ENCODE results near the gene WBP11. TPM values are rescaled to one million over a fixed set of nuclear protein-coding genes. Genes with fewer than 3 reads are reported as not detected.

WBP11 gene
- total RNA-seq, 1 experiment from 2014 or later: 108 TPM

DNA sequence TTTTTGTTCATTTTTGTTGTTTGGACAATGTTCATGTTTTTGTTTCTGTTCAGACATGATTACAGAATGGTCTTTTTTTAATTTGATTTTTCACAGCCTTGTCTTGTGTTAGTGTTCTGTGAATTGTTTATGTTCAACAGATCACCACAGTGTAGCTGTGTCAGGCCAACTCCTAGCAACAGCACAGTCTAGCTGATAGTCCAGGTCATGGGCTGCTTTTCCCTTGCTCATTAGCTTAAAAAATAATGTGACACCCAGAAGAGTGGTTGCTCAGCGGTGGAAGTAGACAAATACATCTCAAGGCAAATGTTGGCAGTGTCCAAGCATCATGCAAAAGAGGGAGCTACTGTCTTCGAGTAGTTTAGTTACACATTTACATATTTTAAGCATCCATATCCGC is 22.4 kb downstream of the WBP11 start:
- no peak overlapping the region for H2BK15ac ChIP-seq (ENCODE audit: low read depth, low read length)
- H3K27me3 Mint-ChIP-seq (ENCODE audit: low read depth): no peaks in the 10 kb centered on the region
- H3K27me3 ChIP-seq (ENCODE audit: insufficient read depth, low read length): no peaks in the 10 kb centered on the region
- H4K20me1 ChIP-seq (ENCODE audit: control insufficient read depth, insufficient read depth, insufficient read length): no peaks in the 10 kb centered on the region
- no peaks in the 10 kb centered on the region for H3K9me3 Mint-ChIP-seq
- H4K8ac ChIP-seq (replicated peaks; ENCODE audit: insufficient read length, low read depth, low read length): no peak overlapping the region
- H4K5ac ChIP-seq (ENCODE audit: insufficient read length, low read depth, low read length): no peak overlapping the region
- H3K79me2 ChIP-seq (ENCODE audit: insufficient read depth, low read length): no peaks in the 10 kb centered on the region
- no peak overlapping the region for H3K4ac ChIP-seq (ENCODE audit: low read depth, low read length)
- peaks cover 0 to 13% (median 0%) of the 10 kb centered on the region in 3 experiments; a peak in 2 of 7 replicates for H3K36me3 Mint-ChIP-seq (ENCODE audit: insufficient read depth in 1 of 3, low read depth in 3 of 3)
- H3K4me1 ChIP-seq (ENCODE audit: insufficient read depth, low read length): peaks cover 2% of the 10 kb centered on the region; the same call in 1 of the 2 replicates
- TF ChIP-seq, protein P1, sequence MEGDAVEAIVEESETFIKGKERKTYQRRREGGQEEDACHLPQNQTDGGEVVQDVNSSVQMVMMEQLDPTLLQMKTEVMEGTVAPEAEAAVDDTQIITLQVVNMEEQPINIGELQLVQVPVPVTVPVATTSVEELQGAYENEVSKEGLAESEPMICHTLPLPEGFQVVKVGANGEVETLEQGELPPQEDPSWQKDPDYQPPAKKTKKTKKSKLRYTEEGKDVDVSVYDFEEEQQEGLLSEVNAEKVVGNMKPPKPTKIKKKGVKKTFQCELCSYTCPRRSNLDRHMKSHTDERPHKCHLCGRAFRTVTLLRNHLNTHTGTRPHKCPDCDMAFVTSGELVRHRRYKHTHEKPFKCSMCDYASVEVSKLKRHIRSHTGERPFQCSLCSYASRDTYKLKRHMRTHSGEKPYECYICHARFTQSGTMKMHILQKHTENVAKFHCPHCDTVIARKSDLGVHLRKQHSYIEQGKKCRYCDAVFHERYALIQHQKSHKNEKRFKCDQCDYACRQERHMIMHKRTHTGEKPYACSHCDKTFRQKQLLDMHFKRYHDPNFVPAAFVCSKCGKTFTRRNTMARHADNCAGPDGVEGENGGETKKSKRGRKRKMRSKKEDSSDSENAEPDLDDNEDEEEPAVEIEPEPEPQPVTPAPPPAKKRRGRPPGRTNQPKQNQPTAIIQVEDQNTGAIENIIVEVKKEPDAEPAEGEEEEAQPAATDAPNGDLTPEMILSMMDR (conservative IDR thresholded peaks at IDR 0.05): no peak
- H3K9me3 ChIP-seq (ENCODE audit: control insufficient read depth, low read depth, low read length): no peaks in the 10 kb centered on the region
- no peak for DNase-seq
- no peaks in the 10 kb centered on the region for H3K23me2 ChIP-seq (ENCODE audit: insufficient read length, low read depth, low read length, poor library complexity, severe bottlenecking)
- H3K79me1 ChIP-seq (ENCODE audit: insufficient read depth, low read depth, low read length, poor library complexity, severe bottlenecking): no peaks in the 10 kb centered on the region
- H3K9ac ChIP-seq (ENCODE audit: extremely low read depth, insufficient read length, low read length): no peak overlapping the region
- H3K14ac ChIP-seq (ENCODE audit: insufficient read depth, low read length): no peak overlapping the region
- H3K56ac ChIP-seq (ENCODE audit: insufficient read length, low read depth, low read length): no peak overlapping the region
- no peak overlapping the region for H4K91ac ChIP-seq (ENCODE audit: insufficient read length, low read depth, low read length)
- no peak overlapping the region for H3K4me3 Mint-ChIP-seq
- no peak overlapping the region for H2BK120ac ChIP-seq (ENCODE audit: low read depth, low read length, poor library complexity, severe bottlenecking)
- no peak overlapping the region for H3K18ac ChIP-seq (ENCODE audit: insufficient read length, low read depth, low read length)
- no peak overlapping the region for H2BK5ac ChIP-seq (ENCODE audit: insufficient read length, low read length)
- H2BK12ac ChIP-seq (ENCODE audit: insufficient read length, low read depth, low read length): no peak overlapping the region
- no peak overlapping the region for H2BK20ac ChIP-seq (ENCODE audit: low read depth, low read length, poor library complexity, severe bottlenecking)
- H2AK5ac ChIP-seq (ENCODE audit: insufficient read length, low read length): no peak overlapping the region
- no peak overlapping the region for H3T11ph ChIP-seq (ENCODE audit: low read length)
- no peak overlapping the region for H3K27ac Mint-ChIP-seq
- H3K4me1 Mint-ChIP-seq: peaks cover 17 to 26% of the 10 kb centered on the region in 2 experiments
- no peak overlapping the region for H3K27ac ChIP-seq (ENCODE audit: insufficient read length, low read depth, low read length)
- 100% methylated on average over 1 of the region's 3 CpGs for WGBS (ENCODE audit: extremely low coverage, insufficient read length, low lambda C conversion rate)
- no peak overlapping the region for H2AFZ ChIP-seq (ENCODE audit: low read length)
- no peak overlapping the region for H3K4me2 ChIP-seq (ENCODE audit: insufficient read depth, insufficient read length, low read length)
- H3K23ac ChIP-seq (ENCODE audit: insufficient read length, low read depth, low read length): no peak overlapping the region

All from H9 (cell line).